ENCODE results near the gene TRABD2B.
A peak's percentile ranks its signal among the peaks of the same experiment; 100 is the strongest.

The TRABD2B gene

DNA sequence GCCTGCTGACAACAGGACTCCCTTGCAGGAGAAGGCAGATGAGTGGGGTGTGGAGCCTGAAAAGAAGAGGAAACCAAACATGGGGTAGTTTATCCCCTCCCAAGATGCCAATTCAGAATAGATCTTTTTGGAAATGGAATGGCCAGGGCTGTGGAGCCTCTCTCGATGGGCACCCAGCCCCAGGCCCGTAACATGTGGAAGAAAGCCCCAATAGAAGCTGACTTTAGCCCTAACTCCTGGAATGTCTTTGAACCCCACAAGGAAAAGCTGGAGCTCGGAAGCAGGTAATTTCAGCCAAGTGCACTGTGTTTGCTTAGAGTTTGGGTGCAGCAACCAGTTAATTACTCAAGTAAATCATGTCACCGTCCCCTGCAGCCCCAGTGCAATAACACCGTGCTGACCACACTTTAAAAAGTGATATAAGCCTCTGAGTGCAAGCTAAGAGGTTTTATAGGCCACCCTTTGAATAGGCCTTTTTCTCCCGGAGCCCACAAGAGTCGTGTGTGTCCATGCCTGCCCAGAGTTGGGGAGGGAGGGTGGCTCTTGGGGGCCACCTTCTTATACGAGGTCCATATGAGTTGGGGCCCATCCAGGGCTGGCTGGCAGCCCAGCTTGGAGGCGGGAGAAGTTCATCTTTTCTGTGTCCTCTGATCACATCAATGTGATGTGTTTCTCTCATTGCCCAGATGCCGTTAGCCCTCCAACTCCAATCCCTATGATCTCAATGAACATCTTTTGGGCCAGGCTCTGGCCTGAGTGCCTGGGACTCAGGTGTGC lies 153.2 kb downstream of the TRABD2B start:
- no peak overlapping the region for H3K27ac Mint-ChIP-seq
- no peaks in the 10 kb centered on the region for H3K4me1 Mint-ChIP-seq
- H3K9me3 Mint-ChIP-seq: no peaks in the 10 kb centered on the region
- H3K4me3 Mint-ChIP-seq: no peak overlapping the region
- no peak for DNase-seq (ENCODE audit: low spot score in 2 of 2)
- no peaks in the 10 kb centered on the region for H3K36me3 Mint-ChIP-seq
- ATAC-seq: no peak

DNA sequence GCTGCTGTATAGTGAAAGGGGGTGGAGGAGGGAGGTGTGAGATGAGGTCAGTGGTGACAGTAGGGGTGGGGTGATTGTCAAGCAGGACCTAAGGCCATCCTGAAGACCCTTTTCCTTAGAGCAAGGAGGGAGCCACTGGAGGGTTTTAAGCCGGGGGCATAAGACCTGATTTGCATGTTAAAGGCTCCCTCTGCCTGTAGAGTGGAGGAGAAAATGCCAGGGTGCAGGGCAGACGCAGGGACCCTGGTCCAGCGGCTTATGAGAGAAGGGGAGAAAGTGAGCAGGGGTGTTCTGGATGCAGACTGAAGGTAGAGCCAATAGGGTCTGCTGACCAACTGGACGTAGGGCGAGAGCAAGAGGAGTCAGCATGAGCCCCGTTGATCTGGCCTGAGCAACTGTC lies 154.1 kb downstream of the TRABD2B start:
- ATAC-seq (no peak), DNase-seq (ENCODE audit: low spot score in 2 of 2) (no peak)
- H3K4me3 Mint-ChIP-seq: no peak overlapping the region
- H3K27ac Mint-ChIP-seq: no peak overlapping the region
- no peaks in the 10 kb centered on the region for H3K36me3 Mint-ChIP-seq
- H3K9me3 Mint-ChIP-seq: no peaks in the 10 kb centered on the region
- H3K4me1 Mint-ChIP-seq: no peaks in the 10 kb centered on the region

DNA sequence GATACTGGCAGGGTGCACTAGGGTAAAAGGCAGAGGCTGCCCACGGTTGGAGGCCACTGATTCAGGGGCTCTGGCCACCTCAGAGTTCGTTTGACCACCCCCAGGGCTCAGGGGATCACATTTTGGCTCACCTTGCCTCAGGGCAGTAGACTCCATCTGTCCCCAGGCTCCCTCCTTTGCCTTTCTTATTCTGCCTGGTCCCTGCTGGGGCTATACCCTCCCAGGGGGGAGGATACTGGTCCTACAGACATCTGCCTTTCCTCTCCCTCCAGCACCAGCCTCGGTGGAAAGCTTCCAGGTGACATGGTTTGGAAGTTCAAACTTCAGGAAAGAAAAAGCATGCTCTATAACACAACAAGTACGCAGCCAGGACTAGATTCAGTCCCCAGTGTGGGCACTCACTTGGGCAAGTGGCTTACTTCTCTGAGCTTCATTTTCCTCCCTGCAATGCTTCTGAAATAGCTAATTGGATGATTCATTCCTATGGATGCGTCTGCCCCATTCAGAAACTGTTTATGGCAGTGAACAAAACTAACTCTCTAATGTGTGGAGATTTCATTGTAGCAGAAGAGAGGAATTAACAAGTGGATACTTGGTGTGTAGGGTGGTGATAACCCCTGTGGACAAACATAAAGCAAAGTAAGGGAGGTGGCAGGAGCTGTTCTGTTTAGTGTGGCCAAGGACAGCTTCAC lies 154.8 kb downstream of the TRABD2B start:
- ATAC-seq: no peak
- H3K4me1 Mint-ChIP-seq: no peaks in the 10 kb centered on the region
- DNase-seq (ENCODE audit: low spot score in 2 of 2): no peak
- H3K36me3 Mint-ChIP-seq: no peaks in the 10 kb centered on the region
- H3K9me3 Mint-ChIP-seq: no peaks in the 10 kb centered on the region
- no peak overlapping the region for H3K27ac Mint-ChIP-seq
- H3K4me3 Mint-ChIP-seq: no peak overlapping the region

DNA sequence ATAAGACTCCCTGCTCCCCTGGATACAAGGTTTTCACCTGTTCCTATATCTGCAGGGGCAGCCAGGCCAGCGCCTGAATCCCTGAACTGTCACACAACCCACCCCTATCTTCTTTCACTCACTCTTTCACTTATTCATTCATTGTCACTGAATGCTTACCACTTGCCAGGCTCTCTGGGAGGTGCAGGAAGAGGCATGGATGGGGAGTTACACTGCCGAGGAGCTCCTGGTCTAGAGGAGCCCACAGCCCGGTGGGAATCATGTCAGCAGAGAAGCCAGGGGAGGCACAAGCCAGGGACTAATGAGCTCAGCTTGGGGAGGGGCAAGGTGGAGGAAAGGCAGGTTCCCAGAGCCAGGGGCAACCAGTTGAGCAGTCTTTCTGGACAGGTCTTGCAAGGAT lies 155.8 kb downstream of the TRABD2B start:
- no peak overlapping the region for H3K4me3 Mint-ChIP-seq
- H3K4me1 Mint-ChIP-seq: no peaks in the 10 kb centered on the region
- no peak for ATAC-seq
- no peak for DNase-seq (ENCODE audit: low spot score in 2 of 2)
- no peaks in the 10 kb centered on the region for H3K36me3 Mint-ChIP-seq
- H3K9me3 Mint-ChIP-seq: no peaks in the 10 kb centered on the region
- no peak overlapping the region for H3K27ac Mint-ChIP-seq

DNA sequence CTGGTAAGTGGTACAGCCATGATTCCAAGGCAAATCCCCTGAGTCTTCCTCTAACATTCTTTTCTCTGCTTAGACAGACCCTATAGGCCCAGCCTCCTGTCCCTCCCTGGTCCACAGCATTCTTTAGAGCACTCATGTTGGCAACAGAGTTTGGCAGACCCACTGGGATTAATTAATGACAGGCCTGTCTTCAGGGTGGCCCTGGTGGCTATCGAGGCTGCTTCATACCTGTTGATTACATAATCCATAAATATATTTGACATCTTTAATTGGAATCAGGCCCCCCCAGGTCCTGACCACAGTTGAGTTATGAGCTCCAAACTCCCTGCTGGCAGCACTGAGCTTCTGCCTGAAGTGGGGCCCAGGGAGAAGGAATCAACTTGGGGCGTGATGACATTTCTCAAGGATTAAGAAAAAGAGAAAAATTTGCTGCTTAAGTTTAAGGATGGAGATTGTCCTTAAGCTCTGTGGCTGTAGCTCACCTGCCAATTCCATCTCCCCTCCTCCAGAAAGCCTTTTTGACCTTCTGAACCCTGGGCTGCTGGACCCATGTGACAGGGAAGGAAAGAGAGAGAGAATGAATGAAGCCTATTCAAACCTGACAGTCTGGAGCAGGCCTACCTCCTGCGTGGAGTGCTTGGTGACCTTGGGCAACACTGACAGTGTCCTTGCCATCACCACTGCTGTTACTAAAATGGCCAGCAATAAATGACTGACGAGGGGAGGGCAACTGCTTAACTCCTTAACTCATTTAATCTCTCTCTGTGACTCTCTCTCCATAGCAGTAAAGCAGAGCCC lies 156.6 kb downstream of the TRABD2B start:
- Mint-ChIP-seq H3K36me3 (no peaks in the 10 kb centered on the region), H3K9me3 (peaks cover 3% of the 10 kb centered on the region), H3K4me3 (no peak overlapping the region), H3K4me1 (no peaks in the 10 kb centered on the region), H3K27ac (no peak overlapping the region)
- no peak for DNase-seq (ENCODE audit: low spot score in 2 of 2)
- ATAC-seq: no peak

DNA sequence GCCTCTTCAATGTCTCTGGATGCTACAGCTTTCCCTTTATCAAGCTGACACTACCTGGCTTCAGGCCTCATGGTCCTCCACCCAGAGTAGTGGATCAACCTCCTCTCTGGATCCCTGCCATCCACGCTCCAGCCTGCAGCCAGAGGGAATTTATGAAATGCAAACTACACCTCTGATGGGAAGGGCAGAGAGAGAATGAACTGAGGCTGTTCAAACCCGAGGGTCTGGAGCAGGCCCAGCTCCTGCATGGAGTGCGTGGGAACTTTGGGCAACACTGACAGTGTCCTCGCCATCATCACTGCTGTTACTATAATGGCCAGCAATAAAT lies 157.8 kb downstream of the TRABD2B start:
- Mint-ChIP-seq H3K9me3 (peaks cover 10% of the 10 kb centered on the region), H3K27ac (no peak overlapping the region), H3K4me1 (no peaks in the 10 kb centered on the region), H3K36me3 (no peaks in the 10 kb centered on the region), H3K4me3 (no peak overlapping the region)
- no peak for ATAC-seq
- DNase-seq (ENCODE audit: low spot score in 2 of 2): no peak

DNA sequence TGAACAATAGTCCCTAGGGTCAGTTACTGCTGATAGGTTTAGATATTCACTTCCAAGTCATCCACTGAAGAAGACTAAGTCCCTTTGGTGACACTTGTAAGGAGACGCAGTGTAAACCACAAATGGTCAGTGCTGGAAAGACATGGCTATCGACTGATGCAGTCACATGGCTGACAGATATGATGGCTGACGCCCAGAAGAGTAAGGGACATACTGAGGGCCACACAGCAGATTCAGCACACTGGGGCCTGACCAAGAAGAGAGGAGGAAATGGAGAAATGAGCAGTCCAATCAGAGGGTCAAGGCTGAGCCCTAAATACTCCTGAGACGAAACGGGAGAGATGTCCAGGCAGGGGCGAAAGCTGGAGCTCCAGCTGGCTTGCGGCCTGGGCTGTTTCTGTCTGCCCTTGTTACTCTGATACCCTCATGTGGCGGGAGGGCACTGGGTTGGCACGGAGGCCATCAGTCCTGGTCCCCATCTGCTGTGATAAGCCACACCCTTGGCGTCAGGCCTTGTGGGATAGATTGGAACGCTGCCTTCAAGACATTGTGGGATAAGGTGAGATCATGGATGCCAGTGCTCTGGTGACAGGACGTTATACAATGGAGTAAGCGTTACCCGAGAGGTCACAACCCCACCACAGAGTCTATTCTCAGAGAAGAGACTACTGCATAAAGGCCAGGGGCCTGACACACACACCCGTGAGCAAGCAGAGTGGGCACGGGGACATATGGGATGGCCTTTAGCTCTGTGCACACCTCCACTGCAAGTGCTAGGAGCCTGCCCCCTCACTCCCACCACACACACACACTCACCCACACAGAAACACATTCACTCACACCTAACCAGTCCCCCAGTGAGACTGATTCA lies 158.4 kb downstream of the TRABD2B start:
- Mint-ChIP-seq H3K36me3 (no peaks in the 10 kb centered on the region), H3K4me3 (no peak overlapping the region), H3K27ac (no peak overlapping the region), H3K9me3 (peaks cover 10% of the 10 kb centered on the region), H3K4me1 (no peaks in the 10 kb centered on the region)
- ATAC-seq (peak; percentile 17), DNase-seq (ENCODE audit: low spot score in 2 of 2) (no peak)

DNA sequence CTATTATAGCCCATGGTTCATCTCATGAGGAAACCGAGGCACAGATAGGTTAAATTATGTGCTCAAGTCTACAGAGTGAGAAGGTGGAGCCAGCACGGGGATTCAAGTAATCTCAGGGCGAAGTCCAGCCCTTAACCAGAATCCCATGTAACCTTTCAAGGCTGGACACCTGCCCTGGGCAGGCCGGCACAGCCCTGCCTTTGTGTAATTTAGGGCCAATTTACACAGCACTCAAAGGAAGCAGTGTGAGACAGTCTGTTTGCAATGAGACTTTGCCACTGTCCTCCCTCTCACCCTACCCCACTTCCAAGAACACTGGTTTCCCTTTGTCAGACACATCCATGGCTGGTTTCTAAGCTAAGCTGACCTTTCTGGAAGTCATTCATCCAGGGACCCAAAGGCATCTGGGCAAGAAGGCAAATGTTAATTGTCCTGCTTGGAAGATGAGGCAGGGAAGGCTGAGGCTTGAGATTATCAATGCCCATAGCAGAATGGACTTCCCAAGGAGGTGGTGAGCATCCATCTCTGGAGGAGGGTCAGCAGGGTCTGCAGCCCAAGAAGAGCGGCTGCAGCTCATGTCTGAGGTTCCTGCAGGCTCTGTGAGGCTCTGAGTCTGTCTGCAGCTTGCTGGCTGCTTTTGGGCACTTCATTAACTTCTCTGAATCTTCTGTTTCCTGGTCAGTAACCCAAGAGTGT lies 159.2 kb downstream of the TRABD2B start:
- Mint-ChIP-seq H3K4me3 (no peak overlapping the region), H3K36me3 (no peaks in the 10 kb centered on the region), H3K9me3 (peaks cover 10% of the 10 kb centered on the region), H3K4me1 (no peaks in the 10 kb centered on the region), H3K27ac (no peak overlapping the region)
- DNase-seq (ENCODE audit: low spot score in 2 of 2): no peak
- ATAC-seq: no peak

DNA sequence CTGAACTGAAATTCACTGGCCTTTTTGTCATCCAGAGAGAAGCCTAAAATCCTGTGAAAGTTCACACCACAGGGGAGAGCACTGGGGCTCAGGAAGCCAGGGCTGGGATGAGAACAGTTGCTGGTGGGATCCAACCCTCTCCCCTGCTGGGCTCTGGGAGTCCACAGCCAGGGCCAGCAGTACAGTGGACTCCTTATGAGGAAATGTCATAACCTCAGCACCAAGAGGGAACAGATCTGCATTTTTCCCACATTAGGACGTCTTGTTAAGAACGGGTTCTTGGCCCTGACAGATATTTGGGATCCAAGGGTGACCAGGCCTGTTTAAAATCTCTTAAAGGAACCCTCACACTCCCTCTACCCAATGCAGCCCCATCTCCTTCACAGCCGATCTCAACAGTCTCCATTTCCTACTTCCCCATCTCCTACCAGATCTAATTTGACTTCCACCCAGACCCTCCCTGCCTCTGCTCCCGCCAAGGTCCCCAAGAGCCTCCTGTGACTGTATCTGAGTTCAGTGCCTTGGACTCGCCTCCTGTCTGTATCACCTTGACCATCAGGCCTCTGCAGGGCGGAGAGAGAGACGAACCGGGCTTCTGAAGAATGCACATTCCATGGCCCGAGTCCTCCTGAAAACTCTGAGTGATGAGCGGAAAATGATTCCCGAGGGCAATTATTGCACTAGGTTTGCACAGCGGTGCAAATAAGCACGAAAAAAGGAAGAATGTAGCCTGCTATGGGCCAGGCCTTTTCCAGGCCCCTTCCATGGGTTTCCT lies 159.9 kb downstream of the TRABD2B start:
- Mint-ChIP-seq H3K4me3 (no peak overlapping the region), H3K9me3 (peaks cover 10% of the 10 kb centered on the region), H3K27ac (no peak overlapping the region), H3K4me1 (no peaks in the 10 kb centered on the region), H3K36me3 (no peaks in the 10 kb centered on the region)
- ATAC-seq: no peak
- no peak for DNase-seq (ENCODE audit: low spot score in 2 of 2)

DNA sequence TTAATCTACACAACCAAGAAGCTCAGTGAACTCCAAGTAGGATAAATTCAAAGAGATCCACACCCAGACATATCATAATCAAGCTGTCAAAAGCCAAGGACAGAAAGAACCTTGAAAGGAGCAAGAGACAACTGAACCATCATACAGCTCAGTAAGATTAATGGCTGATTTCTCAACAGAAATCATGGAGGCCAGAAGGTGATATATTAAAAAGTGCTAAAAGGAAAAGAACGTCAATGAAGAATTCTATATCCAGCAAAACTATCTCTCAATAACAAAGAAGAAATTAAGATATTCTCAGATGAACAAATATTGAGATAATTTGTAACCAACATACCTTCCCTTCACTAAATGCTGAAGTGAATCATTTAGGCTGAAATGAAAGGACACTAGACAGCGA lies 161.8 kb downstream of the TRABD2B start:
- ATAC-seq (no peak), DNase-seq (ENCODE audit: low spot score in 2 of 2) (no peak)
- H3K9me3 Mint-ChIP-seq: peaks cover 10% of the 10 kb centered on the region
- H3K36me3 Mint-ChIP-seq: no peaks in the 10 kb centered on the region
- no peak overlapping the region for H3K27ac Mint-ChIP-seq
- no peaks in the 10 kb centered on the region for H3K4me1 Mint-ChIP-seq
- no peak overlapping the region for H3K4me3 Mint-ChIP-seq

DNA sequence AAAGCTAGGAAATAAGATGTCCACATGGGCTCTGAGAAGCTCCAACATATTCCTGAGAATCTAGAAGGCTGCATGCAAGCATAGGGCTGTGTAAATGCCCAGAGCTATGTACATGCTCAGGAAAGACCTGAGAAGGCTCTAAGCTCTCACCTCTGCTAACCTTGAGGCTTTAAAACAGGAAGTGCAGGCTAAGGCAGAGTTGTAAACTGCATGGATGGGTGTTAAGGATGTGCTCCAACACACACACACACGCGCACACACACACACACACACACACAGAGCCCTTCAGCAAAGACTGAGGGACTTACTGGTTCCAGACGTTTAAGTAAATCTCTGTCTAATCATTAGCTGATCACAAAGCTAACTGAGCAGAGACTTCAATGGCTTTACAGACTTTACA lies 162.9 kb downstream of the TRABD2B start:
- no peaks in the 10 kb centered on the region for H3K36me3 Mint-ChIP-seq
- DNase-seq (ENCODE audit: low spot score in 2 of 2): no peak
- H3K4me3 Mint-ChIP-seq: no peak overlapping the region
- ATAC-seq: no peak
- no peak overlapping the region for H3K27ac Mint-ChIP-seq
- peaks cover 10% of the 10 kb centered on the region for H3K9me3 Mint-ChIP-seq
- H3K4me1 Mint-ChIP-seq: no peaks in the 10 kb centered on the region

DNA sequence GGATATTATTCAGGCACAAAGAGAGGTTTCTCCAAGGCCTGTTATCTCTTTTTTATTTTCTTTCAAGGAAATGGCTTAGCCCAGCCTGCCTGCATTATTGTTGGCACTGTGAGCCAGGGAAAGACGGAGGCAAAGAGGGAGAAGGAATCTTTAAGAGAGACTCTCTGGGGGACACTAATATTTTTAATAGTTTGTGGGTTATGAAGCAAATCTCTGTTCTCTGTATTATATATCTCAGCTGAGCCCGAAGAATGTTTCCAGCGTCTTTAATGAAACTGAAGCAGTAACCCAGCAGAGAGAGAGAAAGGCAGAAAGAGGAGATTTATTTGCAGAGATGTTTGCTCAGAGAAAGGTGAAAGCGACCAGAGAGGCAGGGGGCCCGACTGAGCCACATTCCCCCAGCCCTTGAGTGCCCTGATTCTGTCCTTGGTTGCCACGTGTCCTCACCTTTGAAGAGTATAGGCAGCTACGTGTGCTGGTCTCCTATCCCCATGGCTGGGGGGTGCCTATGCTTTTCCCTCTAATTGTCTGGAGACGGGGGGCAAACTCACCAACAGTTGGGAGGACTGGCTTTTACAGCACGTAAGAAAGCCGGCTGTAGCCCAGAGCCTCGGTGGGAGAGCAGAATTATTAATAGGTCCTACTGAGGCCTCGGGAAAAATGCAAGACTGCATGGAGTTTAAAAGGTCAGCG lies 166.4 kb downstream of the TRABD2B start:
- Mint-ChIP-seq H3K36me3 (no peaks in the 10 kb centered on the region), H3K4me1 (no peaks in the 10 kb centered on the region), H3K27ac (no peak overlapping the region), H3K4me3 (no peak overlapping the region), H3K9me3 (peaks cover 9% of the 10 kb centered on the region)
- DNase-seq (ENCODE audit: low spot score in 2 of 2) (no peak), ATAC-seq (no peak)

DNA sequence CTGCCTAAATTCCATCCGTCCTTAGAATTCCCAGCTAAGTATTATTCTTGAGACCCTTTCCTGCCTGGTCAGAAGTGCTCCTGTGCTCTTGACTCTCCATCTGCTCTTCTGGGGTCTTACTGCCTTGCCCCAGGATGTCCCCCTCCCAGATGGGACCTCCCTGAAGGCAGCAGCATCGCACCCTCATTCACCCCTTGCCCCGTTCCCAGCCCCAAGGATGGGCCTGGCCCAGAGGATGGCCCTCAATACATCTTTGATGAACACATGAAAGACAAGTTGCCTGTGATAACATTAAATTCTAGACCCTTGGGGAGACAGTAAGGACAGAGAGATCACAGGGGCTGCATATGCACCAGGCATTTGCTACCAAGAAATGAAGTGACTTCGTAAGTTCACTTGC lies 167.2 kb downstream of the TRABD2B start:
- H3K4me3 Mint-ChIP-seq: no peak overlapping the region
- H3K4me1 Mint-ChIP-seq: no peaks in the 10 kb centered on the region
- no peaks in the 10 kb centered on the region for H3K36me3 Mint-ChIP-seq

DNA sequence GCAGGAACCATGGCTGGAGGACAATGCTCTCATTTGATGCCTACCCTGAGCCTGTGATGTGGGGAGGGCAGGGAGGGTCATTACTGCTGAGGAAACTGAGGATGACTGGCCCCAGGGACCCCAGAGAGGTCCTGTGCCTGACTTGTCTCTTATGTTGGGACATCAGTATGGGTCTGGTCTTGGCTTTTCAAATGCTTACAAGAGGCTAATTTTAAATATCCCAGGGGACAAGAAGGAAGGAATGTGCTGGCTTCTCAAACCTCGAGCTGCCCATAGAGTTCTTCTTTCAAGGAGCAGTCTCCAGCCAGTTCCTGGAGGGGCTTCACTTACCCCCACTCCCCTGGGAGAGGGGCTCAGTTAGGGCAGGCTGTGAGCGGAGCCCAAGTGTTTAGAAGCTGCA lies 168.2 kb downstream of the TRABD2B start:
- H3K4me3 Mint-ChIP-seq: no peak overlapping the region
- no peaks in the 10 kb centered on the region for H3K36me3 Mint-ChIP-seq
- no peak overlapping the region for H3K27ac Mint-ChIP-seq
- ATAC-seq: no peak
- H3K4me1 Mint-ChIP-seq: no peaks in the 10 kb centered on the region
- no peak for DNase-seq (ENCODE audit: low spot score in 2 of 2)
- no peaks in the 10 kb centered on the region for H3K9me3 Mint-ChIP-seq

More for the DNA sequence above, 167.2 kb downstream of the TRABD2B start:
- no peak overlapping the region for H3K27ac Mint-ChIP-seq
- DNase-seq (ENCODE audit: low spot score in 2 of 2): no peak
- ATAC-seq: no peak
- peaks cover 2% of the 10 kb centered on the region for H3K9me3 Mint-ChIP-seq
